DMS53 treated with DMSO at 0.1 percent for 48 hours (cell line): ENCODE results near the gene ADH1C.
"Not testable (repeated sequence)": the region's sequence is repeated elsewhere in the genome, so short reads cannot be mapped to it uniquely, and the experiment has no call there.

ENCODE experiments used
- DNase-seq: peaks from one replicate; lab custom pipeline; 2025; ENCODE audit not compliant: unreplicated experiment; lab: John Stamatoyannopoulos, UW

ADH1C gene

DNA sequence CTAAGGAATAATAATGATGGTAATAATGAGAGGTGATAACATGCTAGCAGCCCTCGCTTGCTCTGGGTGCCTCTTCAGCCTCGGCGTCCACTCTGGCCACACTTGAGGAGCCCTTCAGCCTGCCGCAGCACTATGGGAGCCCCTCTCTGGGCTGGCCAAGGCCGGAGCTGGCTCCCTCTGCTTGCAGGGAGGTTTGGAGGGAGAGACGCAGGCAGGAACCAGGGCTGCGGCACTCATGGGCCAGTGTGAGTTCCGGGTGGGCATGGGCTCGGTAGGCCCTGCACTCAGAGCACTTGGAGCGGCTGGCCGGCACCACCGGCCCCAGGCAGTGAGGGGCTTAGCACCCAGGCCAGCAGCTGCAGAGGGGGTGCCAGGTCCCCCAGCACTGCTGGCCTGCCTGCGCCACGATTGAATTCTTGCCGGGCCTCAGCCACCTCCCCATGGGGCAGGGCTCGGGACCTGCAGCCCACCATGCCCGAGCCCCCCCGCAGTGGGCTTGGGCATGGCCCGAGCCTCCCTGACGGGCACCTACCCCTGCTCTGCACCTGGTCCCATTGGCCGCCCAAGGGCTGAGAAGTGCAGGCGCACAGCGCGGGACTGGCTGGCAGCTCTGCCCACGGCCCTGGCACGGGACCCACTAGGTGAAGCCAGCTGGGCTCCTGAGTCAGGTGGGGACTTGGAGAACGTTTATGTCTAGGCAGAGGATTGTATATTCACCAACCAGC lies 7.1 kb upstream of the ADH1C start:
- no peak for DNase-seq

- no peak for DNase-seq
These were observed 5.4 kb upstream of the ADH1C start for GRCh38 chr4:99357948-99358347.

DNA sequence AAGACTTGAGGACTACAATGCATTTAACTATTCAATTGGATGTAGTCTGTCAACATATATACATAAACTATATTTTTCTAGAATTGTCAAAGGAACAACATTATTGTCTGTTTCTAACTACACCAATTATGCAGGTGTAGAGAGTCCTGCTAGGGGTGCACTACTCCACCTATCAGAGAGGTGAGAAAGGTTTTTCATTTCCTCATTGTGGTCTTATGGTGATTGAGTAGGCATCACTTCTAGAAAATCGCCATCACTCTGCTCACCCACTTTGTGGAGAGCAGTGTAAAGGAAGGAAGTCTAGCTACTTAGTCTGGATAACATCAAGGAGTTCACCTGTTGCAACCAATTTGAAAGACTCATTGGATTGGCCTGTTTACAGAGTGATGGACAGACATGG lies 4.4 kb upstream of the ADH1C start:
- DNase-seq, result no peak

- DNase-seq, result not testable (repeated sequence)
These were observed 3.6 kb upstream of the ADH1C start for GRCh38 chr4:99356149-99356548.

DNA sequence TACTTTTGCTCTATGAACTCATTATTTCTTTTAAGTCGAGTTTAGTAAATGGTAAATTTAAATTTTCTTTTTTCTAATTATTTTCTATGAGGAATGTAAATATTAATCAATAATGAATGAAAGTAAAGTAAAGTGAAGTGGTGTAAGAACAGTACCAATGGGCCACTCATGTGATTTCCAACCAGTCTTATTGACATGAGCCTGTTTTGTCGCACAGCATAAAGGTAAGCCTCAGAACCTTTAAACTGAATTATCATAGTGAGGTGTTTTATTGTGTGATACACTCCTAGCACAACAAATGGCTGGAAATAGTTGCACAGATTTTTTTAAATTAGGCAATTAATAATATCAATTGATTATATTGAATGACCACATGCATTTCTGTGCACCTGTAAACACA lies 1.1 kb downstream of the ADH1C start:
- no peak for DNase-seq

DNA sequence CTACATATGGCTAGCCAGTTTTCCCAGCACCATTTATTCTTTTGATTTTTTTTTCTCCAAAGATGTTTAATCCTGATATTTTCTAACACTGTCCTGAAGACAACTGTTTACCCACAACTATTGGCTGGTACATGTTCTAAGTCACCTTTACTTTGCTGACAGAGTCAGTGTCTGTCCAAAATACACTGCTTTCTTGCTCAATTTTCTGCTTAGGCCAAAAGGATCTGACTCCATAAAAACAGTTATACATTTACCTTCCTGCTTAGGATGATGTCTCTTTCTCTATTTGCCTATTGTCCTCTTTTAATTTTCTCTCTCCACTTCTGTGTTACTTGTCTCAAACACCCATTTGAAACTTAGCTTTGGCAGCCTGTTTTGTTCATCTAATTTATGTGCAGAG lies 3.2 kb downstream of the ADH1C start:
- DNase-seq, result no peak

DNA sequence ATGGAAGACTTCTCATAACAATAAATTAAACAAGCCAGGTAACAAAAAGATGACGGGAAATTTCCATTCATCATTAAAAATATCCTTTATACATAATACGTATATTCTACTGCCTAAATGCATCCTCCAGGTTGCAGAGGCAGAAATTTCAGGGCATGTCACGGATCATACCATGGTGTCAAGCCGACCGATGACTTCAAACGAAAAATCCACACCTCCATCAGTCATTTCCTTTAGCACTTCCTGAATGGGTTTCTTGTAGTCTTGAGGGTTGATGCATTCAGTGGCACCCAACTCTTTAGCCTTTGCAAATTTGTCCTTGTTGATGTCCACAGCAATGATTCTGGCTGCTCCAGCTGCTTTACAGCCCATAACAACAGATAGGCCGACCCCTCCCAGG lies 9.9 kb downstream of the ADH1C start:
- not testable (repeated sequence) for DNase-seq

DNA sequence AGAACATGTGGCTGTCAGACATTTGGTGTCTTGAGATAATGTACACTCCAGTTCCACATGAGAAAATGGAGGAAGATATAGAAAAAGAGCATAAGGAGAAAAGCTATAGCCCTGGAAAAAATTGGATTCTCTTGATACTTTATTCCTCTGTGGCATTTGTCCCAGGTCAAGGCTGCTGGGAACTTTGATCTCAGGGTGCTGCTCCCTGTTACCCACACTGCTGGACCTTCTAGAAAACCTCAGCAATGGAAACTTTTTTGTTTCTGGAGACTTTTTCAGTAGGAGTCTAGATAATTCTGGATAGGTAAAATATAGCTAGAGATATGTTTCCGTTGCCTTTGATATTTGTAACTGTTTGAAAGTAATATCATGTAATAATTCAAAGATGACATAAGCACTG lies 11.1 kb downstream of the ADH1C start:
- DNase-seq, result no peak

DNA sequence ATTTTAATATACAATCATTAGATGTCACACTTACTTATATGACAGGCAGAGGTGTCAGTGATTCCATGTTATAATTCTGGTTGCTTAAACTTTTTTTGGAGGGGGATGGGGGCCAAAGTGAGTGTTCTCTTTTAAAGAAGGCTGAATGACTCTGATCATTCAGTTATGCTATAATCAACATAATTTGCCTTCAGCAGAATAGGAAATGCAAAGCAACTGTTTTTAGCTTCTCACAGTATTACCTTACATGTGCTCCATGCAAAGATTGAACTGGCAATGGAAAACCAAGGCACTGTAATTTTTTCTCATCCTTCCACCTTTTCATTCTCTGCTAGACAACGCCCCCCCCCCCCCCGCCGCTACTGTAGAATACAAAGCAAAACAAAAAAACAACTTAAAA lies 13.4 kb downstream of the ADH1C start:
- DNase-seq, result no peak

GRCh38 chr4:99336553-99336952 lies 16.0 kb downstream of the ADH1C start:
- no peak for DNase-seq

DNA sequence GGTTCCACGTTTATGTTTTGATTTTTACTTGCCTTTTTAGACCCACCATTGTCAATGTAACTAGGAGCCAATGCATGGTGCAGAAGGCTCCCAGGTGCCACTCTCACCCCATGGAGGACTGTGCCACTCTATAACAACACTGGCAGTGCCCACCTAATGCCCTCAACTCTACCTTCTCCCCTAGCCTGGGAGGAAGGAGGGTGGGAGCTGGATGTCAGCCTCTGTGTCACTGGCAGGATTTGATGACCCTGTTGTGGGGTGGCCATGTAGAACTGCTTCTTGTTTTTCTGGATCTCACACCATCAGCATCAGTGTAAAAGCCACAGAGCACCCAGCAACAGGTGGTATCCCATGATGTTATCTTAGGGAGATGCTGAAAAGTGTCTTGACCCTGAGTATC lies 17.7 kb downstream of the ADH1C start:
- no peak for DNase-seq

GRCh38 chr4:99330648-99331047 lies 21.9 kb downstream of the ADH1C start:
- DNase-seq, result no peak

DNA sequence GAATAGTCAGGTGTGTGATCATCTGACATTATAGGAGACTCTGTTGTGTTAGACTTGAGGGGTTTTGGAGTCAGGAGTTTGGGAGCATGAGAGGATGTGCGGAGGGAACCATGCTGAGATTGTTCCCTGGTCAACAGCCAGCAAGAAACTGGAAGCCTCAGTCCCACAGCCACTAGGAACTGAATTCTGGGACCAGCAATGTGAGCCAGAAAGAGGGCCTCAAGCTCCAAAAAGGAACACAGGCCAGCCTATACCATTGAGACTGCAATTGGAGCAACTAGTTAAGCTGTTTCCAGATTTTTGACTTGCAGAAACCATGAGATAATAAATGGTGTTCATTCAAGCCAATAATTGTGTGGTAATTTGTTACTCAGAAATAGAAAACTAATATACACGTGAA lies 22.7 kb downstream of the ADH1C start:
- no peak for DNase-seq

GRCh38 chr4:99324979-99325378 lies 27.6 kb downstream of the ADH1C start:
- DNase-seq, result no peak

DNA sequence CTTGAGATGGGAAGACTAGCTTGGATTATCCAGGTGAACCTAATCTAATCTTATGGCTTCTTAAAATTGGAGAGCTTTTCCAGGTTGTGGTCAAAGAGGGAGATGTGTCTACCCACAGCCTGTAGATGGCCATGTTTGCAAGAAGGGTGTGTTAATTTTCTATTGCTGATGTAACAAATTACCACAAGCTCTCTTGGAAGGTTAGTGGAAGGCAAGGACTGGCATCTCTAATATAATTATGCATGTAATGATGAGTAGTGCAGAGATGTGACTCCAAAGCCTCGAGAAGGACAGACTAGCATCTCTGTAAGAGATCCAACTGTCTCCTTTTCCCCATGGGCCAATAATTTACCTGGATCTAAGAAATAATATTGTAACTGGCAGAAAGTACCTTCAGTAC lies 28.2 kb downstream of the ADH1C start:
- no peak for DNase-seq

DNA sequence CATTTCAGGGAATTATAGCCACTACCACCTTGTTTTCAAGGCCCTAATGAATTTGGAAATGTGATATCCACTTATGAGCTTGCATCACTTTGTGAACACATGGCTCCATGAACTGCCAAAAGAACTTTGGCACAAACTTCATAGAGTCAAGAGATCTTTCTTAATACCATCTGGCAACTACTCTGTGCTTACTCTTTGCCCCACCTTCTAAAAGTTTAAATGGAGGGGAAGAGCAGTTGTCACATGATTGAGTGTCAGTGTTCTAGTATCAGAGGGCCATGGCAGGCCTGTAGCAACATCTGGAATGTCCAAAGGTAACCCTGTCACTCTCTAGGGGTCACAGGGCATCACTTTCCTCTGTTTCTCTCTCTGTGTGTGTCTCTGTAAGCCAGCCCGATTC lies 28.8 kb downstream of the ADH1C start:
- no peak for DNase-seq

DNA sequence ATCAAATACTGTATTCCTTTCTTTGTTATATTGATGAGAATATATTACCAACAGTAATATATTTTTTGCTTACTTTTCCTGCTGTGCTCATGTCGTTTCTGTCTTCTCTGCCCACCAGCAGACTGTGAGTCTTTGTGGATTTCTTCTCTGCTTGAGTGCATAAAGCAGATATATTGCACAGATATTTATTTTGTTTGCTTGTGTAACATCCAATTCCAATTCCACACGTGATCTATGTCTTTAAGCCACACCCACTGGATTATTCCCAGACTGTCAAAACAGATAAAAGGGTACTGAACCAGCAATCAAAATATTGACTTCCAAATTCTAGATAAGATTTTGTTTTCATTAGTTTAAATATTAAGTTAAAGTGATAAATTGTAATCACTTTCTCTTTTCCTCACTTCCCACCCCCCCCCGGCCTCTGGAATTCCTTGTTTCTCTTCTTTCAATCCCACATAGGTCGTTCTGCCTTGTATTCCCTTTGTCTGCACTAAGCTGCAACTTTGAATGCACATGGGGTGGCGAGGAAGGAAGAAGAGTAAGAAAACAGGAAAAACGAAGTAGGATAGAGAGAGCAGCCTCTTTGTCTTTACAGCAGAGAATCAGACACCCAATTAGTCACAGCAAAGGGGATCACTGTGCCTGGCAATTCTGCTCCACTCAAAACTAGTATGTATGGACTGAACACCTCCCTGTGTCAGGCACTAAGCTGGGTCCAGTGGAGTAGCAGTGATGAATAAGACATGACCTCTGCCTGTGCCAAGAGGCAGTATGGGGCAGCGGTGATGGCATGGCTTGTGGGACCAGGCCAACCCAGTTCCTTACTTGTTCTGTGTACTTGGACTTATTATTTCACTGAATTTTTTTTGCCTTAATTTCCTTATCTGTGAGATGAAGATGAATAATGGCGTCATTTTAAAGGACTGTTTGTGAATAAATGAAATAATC lies 31.0 kb downstream of the ADH1C start, which contains the start of gene ADH1B:
TSS of gene ADH1B (minus strand) at position 161 of the 951 bp plus-strand sequence. CDS start at position 91, 70 bp downstream.
- DNase-seq, result no peak

GRCh38 chr4:99317811-99318210 lies 34.7 kb downstream of the ADH1C start:
- not testable (repeated sequence) for DNase-seq

GRCh38 chr4:99317354-99317753 lies 35.2 kb downstream of the ADH1C start:
- no peak for DNase-seq

- DNase-seq, result no peak
These were observed 36.7 kb downstream of the ADH1C start for GRCh38 chr4:99315839-99316238.

DNA sequence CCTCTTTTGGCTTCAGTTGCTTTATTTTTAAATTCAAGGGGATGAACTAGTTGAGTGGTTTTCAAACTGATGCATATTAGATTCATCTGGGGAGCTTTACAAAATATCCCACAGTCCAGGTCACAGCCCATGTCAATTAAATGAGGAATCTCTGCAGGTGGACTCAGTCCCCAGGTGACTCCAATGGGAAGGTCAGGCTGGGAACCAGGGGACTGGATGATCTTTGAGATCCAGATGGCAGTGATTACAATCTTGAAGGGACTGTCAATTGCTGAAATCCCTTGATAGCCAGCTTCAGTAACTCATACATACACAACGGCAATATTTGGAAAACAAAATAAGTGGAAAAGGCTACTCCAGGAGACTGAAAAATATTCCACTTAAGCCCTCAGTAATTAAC lies 38.3 kb downstream of the ADH1C start:
- no peak for DNase-seq

DNA sequence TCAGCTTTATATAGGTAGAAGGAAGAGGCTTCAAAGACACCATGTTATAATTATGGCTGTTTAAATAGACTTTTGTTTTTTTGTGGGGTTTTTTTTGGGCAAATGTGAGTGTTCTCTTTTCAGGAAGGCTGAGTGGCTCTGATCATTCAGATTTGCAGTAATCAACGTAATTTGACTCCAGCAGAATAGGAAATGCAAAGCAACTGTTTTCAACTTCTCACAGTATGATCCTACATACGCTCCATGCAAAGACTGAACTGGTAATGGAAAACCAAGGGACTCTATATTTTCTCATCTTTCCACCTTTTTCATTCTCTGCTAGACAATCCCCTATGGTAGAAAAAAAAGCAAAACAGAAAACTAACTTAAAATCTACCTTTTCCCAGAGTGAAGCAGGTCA lies 42.2 kb downstream of the ADH1C start:
- no peak for DNase-seq
